H54 (cell line): ENCODE data around the gene DCC.
"Not testable (repeated sequence)": the region's sequence is repeated elsewhere in the genome, so short reads cannot be mapped to it uniquely, and the experiment has no call there.

Source experiments
- DNase-seq: peaks from one replicate; pipeline ENCODE4 v3.0.0; 2011; ENCODE audit warnings: low spot score, mixed read lengths; ENCODE audit not compliant: insufficient read length
- FAIRE-seq: peaks from 3 replicates; lab custom pipeline; 2011; peaks lifted over from hg19 to GRCh38; lab: Jason Lieb, UNC
- POLR2A ChIP-seq: IDR thresholded peaks from 2 replicates; pipeline ENCODE4 v1.6.1; 2011; ENCODE audit warnings: low read depth, mild to moderate bottlenecking, low read length

DCC gene

GRCh38 chr18:53442415-53442783 is 1102.4 kb downstream of the DCC start:
- DNase-seq (no peak), FAIRE-seq (no peak)
- no peak for TF ChIP-seq POLR2A

DNA sequence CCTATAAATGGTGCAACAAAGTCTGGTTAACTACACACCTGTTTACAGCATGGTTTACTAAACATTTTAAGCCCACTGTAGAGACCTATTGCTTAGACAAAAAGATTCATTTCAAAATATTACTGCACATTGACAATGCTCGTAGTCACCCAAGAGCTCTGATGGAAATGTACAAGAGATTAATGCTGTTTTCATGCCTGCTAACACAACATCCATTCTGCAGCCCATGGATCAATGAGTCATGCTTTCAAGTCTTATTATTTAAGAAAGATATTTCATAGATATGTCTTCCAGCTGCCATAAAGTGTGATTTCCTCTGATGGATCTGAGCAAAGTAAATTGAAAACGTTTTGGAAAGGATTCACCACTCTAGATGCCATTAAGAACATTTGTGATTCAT is 1103.3 kb downstream of the DCC start:
- DNase-seq: no peak
- FAIRE-seq: no peak
- TF ChIP-seq POLR2A: no peak

- TF ChIP-seq POLR2A: no peak
- FAIRE-seq: no peak
- no peak for DNase-seq
Observed at GRCh38 chr18:53443831-53444230, 1103.8 kb downstream of the DCC start.

DNA sequence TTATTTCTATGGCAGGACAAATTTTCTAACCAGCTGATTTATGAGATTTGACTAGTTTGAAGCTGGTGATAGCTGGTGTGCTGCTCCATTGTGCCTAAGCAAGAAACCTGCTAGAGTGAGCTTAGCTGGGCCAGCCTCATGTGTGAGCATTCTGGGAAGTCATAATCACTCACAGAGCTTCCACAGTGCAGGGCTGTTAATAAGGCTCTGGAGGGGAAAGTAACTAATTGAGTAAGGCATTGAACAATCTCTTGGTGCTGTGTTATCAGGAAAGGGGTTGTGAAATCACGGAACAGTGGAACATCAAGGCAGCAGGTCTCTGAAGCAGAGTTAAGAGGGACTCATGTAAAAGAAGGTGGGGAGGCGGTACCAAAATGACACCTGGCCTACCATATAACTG is 1111.9 kb downstream of the DCC start:
- FAIRE-seq: no peak
- DNase-seq: no peak
- no peak for TF ChIP-seq POLR2A

DNA sequence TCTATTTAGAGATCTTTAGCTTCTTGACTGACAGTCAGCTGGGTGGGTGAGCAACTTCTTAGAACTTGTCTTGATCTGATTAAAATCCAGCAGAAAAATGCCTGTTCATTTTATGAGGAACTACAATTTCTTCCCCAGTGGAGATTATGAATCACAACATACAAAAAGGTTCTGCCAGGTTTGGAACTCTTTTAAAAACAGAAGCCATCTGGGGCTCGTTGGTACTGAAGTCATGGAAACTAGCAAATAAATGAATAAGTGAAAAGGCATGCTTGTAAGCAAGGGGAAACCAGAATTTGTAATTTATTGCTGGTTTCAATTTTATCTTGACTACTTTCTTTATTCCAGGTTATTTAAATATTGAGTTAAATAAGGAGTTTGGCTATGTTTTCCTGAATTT is 1117.1 kb downstream of the DCC start:
- FAIRE-seq (no peak), DNase-seq (no peak)

DNA sequence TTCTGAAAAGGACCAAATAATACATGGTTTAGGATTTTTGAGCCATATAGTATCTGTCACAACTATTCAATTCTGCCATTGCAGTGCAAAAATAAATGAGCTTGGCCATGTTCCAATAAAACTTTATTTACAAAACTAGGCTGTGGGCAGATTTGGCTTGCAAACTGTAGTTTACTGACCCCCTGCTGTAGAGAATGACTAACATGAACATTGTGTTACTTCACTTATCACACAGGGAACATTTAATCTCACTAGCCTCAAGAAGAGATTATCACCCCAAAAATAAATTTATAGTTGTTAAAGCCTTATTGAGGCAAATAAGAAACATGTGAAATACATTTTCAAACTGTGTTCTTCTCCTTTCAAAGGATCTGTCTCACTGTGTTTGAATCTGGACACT is 1118.3 kb downstream of the DCC start:
- FAIRE-seq (no peak), DNase-seq (no peak)
- TF ChIP-seq POLR2A: no peak

More for the DNA sequence above, 1117.1 kb downstream of the DCC start:
- TF ChIP-seq POLR2A: no peak

DNA sequence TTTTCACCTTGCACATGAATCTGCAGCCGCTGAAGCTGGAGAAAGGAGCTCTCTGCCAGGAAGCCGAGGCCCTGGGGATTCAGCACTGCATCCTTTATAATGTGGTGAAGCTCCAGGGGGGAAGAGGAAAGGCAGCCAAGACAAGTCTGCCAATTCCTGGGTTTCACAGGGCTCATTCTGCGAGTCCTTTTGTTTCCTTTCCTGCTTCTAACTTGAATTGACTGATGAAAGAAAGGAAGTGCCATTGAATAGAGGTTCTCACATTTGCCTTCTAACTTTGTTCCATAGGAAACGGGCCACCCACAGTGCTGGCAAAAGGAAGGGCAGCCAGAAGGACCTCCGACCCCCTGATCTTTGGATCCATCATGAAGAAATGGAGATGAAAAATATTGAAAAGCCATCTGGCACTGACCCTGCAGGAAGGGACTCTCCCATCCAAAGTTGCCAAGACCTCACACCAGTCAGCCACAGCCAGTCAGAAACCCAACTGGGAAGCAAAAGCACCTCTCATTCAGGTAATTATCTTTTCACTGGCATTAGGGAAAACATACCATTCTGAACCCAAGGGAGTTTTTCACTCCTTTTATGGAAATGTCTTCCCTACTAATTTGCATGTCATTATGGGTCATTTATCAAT is 1119.1 kb downstream of the DCC start:
- FAIRE-seq (no peak), DNase-seq (no peak)
- no peak for TF ChIP-seq POLR2A

DNA sequence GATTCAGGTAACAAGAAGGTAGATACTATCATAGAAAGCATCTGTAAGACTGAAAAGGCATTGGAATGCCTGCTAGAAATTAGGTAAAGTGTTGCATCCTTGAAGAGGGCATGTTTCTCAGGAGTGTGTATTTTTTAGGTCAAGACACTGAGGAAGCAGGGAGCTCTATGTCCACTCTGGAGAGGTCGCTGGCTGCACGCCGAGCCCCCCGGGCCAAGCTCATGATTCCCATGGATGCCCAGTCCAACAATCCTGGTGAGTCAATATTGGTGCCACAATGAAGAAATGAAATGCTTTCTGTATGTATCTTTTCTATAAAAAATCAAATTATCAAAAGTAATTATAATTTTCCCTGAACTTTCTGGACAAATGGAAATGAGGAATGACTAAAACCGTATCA is 1127.8 kb downstream of the DCC start:
- DNase-seq (no peak), FAIRE-seq (no peak)
- no peak for TF ChIP-seq POLR2A

DNA sequence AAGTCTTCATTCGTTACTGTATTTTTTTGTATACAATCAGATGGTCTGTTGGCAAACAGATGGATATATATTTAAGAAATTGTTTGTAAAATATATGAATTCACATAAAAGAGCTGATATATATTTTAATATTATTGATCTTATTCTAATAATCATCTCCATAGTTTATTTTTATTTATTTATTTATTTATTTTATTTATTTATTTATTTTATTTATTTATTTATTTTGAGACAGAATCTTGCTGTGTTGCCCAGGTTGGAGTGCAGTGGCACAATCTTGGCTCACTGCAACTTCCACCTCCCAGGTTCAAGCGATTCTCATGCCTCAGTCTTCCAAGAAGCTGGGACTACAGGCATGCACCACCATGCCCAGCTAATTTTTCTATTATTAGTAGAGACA is 1128.2 kb downstream of the DCC start:
- not testable (repeated sequence) for FAIRE-seq, DNase-seq

- DNase-seq (no peak), FAIRE-seq (no peak)
- no peak for TF ChIP-seq POLR2A
Observed at GRCh38 chr18:53472546-53472945, 1132.5 kb downstream of the DCC start.

- no peak for TF ChIP-seq POLR2A
- DNase-seq: no peak
- FAIRE-seq: no peak
Observed at GRCh38 chr18:53478155-53478554, 1138.2 kb downstream of the DCC start.

- DNase-seq (no peak), FAIRE-seq (no peak)
- no peak for TF ChIP-seq POLR2A
Observed at GRCh38 chr18:53486296-53486695, 1146.3 kb downstream of the DCC start.

DNA sequence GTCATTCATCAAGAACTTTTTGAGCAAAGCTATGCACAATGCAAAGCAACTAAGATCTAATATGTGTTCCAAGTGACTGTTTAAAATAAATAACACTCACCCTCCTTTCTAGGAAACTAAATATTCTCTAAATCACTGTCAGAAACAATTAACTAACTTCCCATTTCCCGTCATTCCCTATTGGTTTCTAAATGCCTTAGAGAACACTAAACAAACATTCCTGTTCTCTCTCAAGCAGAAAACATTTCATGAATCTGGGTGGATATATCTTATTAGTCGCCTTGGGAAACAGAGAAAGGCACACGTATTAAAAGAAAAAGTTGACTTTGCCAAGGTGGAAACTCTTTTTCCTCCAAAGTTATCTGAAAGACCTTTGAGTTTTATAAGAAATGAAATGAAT is 1149.3 kb downstream of the DCC start:
- TF ChIP-seq POLR2A: no peak
- FAIRE-seq: no peak

DNA sequence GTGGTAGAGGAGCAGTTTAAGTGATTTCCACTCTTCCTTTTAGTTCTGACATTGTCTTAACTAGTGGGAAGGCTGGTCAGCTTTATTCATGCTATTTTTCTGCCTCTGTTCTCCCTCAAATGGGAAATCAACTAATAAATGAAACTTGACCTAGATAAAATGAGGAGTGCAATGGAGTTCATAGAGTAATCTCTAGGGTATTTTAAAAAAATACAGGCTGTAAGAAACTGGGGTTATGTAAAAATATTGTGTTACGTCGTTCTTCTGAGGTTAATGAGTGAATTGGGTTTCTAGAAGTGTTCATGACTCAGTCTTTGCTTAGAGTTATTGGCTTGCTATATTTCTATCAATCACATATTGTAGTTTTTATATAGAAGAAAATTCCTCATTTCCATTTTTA is 1150.0 kb downstream of the DCC start:
- TF ChIP-seq POLR2A: no peak
- DNase-seq: no peak
- FAIRE-seq: no peak

More for the DNA sequence above, 1149.3 kb downstream of the DCC start:
- DNase-seq: no peak

GRCh38 chr18:53496028-53496427 is 1156.0 kb downstream of the DCC start:
- DNase-seq (no peak), FAIRE-seq (no peak)
- TF ChIP-seq POLR2A: no peak
